GM21423 (cell line): Measurements from ENCODE around the gene ANXA6.
A peak's percentile ranks its signal among the peaks of the same experiment; 100 is the strongest.

ENCODE experiments used
- ATAC-seq: cut with Tn5 transposase; IDR thresholded peaks from one replicate; pipeline ENCODE4 v1.9.1; 2021; ENCODE audit warnings: mild to moderate bottlenecking, moderate library complexity; ENCODE audit not compliant: unreplicated experiment

ANXA6 gene

DNA sequence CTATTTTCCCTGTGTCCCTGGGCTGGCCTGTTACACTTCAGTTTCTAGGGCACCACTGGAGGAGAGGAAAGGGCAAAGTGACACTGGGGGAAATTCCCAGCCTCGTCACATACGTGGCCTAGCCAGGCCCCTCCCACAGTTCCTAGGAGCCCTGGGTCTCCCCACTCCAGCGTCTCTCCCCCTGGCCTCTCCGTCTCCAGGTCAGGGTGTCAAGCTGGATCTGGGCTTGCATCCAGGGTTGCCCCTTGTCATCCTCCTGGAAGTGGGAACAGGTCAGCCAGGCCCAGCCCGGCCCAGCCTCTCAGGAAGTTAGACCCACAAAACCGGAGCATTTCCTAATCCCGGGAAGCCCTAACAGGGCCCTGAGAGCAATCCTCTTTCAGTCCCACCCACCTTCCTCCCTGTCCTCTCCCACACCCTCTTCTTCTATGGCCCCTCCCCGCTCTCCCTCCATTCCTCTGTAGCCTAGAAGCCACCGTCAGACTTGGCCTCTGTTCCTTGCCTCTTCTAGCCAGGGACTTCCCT, 72.0 kb downstream of the ANXA6 start:
- ATAC-seq: no peak

DNA sequence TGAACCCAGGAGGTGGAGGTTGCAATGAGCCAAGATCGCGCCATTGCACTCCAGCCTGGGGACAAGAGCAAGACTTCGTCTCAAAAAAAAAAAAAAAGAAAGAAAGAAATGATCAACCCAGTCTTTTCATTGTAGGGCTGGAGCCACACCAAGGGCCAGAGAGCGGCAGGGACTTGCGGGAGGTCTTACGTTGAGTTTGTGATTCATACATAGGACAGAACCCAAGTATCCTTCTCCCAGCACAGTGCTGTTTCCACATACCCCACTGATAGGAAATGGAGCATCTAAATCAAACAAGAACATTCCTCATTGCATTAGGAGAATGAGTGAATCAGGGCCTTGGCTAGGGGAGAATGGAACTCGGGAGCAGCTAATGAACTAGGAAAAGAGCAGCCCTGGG, 73.2 kb downstream of the ANXA6 start:
- ATAC-seq: no peak

DNA sequence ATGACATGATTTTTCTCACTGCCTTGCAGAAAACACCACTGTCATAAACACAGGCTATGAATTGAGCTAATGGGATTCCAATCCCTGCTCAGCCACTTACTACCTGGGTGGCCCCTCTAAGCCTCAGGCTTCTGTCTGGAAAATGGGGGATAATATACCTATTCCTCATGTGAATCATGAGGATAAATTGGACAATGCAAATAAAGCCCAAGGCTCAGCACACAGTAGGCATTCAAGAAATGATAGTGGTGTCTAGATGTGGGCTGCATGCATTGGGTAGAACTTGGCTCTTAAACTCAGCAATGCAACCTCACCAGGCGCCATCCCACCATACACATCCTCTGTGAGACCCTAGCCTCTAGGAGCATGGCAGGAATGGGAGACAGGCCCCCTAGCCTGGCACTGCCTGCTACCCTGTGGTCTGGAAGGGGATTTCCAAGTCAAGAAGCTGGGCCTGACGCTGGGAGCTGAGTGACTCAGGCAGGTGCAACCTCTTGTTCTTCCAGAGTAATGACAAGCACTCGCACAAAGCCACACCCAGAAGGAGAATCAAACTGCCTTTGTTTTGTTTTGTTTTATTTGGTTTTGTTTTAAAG, 74.4 kb downstream of the ANXA6 start:
- no peak for ATAC-seq

DNA sequence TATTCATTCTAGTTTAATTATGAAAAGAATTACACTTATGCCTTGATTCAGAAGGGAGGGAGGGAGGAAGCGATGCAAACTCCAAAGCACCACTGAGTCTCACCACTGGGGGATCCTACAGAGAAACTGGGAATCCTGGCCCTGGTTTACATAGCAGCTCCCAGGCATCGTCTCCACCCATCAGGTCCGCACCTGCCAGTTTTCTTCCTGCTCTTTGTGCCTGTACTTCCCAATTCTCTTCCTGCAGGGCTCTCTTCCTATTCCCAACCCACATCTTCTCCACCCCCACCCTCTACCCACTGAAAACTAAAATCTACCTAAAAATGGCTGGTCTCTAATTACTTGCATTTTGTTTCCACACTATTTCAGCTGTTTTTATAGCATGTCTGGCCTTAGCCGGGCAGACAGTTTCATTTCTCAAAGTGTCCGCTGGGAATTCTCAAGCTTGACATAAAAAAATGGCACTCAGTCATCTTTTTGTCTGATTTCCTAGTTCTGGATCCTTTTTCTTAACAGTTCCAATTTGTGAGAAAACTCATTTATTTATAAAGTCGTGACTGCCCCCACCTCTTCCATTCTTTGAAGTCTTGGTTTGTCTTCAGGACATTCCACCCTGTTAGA, 75.2 kb downstream of the ANXA6 start:
- no peak for ATAC-seq

DNA sequence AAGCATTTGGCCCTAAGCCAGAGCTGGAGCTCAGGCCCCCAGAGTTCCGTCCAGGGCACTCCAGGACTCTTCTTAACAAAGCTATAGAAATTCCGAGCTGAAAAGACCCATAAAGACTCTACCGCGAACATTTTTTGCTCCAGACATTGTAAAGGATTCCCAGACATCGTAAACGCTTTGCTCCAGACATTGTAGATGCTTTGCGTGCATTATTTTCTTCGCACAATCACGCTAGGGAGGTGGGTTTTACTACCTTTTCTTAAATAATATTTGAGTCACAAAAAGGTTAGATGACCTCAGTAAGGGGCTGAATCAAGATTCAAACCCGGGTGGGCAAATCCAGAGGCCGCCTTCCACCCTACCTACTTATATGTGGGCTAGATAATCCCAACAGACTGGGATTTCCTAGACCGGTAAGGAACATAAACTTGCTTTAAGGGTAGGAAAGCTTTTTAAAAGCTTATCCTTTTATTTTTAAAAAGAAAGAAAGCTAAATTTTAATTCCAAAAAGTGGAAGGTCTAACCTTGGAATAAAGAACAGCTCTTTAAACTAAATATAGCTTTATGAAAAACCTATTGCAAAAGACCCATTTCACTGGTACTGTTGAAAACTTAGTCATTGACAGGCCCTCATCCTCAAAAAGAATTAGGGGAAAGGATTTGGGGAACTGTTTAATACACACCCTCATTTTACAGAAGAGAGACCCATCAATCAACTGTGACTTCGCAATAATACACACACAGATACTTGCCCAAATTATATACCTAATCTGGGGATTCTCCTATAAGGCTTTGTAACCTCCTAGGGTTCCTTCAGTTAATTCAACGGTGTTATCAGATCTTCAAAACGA, 75.9 kb downstream of the ANXA6 start:
- no peak for ATAC-seq

DNA sequence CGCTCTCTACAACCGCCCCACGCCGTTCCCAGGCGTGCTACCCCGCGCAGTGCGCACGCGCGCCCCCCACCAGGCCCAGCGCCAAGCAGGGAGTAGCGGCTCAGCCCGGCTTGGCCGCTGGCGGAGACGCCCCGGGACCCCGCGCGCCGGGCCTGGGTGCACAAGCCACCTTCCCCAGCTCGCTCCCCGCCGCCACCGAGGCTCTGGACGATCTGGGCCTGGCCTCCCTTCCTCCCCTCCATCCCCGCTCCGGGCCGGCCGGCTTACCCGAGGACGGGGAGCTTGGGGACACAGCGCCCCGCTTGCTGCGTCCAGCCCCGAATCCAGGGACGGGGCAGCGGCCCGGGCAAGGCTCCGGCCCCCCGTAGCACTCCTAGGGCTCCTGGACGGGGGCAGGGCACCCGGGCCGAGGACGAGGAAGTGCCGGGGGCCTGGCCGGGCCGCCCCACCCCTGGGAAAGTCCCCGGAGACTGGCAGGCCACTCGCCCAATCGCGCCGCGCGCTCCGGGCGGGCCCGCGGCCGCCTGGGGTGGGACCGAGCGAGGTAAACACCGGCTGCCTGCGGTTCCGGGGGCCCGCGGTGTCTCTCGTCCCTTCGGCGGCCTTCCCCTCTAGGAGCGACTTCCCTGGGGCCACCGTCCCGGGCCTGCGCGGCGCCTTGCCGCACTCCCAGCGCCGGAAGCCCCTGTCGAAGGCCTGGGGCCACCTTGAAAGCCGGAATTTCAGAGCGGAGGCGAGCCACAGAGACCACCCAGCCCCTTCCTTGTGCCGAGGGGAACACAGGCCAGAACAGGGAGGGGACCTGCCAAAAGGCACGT, 76.8 kb downstream of the ANXA6 start, which contains the start of gene TNIP1:
TNIP1 (minus strand) TSS at position 422 of the 818 bp plus-strand sequence. CDS start 15,939 bp downstream, outside the sequence.
- ATAC-seq: peak; percentile 74

DNA sequence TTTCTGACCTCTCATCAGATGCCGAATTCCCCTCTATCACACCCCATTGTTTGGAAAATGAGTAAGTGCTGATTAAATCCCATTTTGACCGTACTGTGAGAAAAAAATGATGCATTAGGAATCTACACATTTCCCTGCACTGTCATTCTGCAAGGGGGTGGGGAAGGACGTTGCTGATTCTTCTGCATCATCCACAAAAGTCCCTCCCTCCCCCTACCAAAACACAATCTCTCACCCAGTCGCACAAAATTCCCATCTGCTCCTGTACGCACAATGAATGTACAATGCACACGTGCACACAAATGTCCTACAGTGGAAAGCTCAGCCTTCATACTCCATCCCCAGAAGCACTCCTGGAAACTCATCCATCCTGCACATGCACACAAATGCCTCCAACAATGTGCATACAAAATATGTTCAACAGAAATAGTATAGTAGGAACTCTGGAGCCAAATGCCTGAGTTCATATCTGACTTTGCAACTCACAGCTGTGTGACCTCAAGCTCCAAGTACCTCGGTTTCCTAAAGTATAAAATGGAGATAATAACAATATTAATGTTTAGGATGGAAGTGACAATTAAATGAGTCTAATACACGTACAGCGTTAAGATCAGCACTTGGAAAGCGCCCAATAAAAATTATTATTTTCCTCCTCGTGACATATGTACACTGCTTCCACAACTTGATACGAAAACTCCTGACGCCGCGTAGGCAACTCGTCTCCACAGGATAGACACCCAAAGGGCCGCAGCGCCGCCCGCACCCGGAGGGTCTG, 77.6 kb downstream of the ANXA6 start:
- ATAC-seq: no peak

DNA sequence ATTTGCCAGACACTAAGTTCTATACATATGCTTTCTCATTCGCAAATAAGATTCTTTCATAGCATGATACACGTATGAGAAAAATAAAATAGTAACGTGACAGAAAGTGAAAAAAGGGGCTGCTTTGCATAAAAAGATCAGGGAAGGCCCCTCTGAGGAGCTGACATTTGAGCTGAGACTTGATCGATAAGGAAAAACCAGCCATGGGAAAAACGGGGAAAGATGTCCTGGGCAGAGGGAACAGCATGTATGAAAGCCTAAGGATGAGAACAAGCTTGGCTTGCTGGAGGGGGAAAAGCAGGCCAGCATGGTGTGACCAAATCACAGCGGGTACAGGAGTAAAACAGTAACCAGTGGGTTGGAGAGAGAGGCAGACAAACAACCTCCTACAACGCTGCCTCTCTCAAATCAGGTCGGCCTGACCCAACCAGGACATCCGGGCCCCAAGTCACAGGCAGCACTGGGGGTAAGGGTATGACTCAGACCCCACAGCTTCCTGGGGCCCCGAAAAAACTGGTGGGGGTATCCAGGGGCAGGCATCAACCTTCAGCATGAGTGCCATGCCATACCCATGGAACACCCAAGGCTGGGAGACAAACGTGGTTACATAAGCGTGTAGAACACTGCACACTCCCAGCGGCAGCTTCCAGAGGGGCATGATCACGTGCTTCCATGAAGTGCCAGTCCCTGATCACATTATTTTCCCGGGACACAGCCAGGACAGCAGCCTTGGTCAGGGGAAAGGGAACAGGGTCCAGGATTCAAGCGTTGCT, 78.9 kb downstream of the ANXA6 start:
- peak; percentile 43 for ATAC-seq

DNA sequence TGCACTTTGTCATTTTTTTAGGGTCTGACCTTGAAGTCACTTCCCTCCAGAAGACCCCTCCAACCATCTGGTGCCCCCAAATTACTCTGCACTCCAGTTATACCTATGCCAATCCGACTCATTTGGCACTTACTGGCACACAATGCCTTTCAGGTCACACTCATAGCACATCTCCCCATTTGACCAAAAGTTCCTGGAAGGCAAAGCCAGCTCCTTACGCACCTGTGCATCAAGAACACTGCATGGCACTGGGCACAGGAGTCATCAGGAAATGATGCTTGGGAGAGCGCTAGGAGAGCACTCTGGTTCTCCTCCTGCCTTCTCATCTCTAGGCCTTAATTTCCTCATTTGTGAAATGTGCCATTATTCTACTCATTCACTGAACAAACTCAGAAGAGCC, 79.6 kb downstream of the ANXA6 start:
- ATAC-seq: no peak

DNA sequence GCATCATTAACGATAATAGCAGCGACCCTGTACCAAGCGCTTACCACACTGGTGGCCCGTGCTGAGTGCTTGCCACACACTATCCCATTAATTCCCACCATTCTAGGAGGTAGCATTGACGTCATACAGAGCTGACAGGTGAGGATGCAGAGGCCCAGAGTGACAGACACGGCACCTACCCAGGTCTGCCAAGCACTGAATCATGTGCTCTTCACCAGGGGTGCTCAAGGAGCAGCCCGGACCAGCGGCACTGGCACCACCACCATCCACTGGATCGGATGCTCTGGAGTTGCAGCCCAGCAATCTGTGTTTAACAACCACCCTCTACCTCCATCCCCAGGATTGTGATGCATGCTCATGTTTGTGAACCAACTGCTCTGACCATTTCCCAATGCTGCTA, 80.2 kb downstream of the ANXA6 start:
- ATAC-seq: no peak

DNA sequence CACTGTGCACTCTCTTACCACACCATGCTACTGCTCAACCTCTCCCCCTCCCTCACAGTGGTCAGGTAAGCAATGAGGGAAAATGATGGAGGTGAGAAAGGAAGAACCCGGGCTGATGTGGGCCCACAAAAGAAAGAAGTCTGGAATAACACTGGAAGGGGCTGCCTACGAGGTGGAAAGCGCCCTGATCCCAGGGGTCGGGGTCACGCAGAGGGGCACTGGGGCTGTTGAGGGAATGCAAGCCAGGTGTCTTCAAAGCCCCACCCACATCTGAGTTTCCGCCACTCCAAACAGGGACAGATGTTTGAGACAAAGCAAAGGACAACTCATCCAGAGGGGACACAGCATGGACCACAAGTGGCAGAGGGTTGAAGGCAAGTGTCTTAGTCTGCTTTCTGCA, 81.0 kb downstream of the ANXA6 start:
- no peak for ATAC-seq

DNA sequence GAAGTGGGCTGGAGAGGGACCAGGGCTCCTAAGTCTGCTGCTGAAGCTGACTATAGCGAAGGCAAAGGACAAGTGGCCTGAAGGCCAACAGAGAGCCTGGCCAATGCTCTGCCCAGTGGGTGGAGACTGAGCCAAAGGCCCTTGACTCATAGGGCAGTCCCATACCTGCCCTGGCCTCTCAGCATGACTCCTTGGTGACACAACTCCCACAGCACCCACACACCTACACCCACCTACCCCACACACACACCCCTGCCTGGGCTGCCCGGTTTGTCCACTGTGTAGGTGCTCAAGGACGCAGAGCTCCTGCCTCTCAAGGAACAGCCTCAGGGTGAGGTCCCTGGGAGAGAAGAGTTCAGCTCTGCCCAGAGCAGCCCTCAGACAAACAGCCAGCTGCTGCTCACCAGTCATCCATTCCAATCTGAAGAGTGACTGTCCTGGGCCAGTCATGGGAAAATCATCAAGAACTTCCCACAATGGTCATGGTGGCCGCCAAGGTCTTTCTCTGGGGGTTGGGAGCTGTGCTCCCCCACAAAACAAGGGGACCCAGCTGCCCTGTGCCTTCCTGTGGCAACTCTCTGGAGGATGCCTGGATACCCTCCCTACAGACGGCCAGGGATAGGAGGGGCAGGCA, 81.8 kb downstream of the ANXA6 start:
- ATAC-seq: no peak

DNA sequence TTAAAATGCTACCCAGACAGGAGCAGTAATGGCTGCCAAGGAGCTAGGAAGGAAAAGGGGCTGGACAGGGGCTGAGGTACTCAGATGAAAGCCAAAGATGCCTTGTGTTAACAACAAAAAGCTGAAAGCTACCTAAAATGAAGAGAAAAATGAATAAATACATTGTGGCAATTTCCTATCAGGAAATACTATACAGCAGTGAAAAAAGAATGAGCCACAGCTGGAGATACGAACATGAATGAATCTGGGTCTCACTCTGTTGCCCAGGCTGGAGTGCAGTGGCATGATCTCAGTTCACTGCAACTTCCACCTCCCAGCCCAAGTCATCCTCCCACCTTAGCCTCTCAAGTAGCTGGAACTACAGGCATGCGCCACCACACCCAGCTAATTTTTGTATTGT, 83.0 kb downstream of the ANXA6 start:
- no peak for ATAC-seq

DNA sequence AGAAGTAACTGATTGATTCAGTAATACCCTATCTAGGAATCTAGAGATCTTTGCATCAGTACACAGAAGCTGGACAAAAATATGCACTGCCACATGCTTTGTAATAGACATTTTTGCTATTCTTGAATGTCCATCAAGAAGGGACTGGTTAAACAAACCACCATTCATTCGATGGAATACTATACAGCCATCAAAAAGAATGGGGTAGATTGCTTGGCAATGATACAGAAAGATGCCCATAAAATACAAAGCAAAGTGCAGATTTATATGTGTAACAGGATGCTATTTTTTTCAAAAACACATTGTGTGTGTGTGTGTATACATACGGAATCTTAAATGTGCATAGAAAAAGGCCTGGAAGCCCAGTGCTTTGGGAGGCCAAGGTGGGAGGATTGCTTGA, 84.3 kb downstream of the ANXA6 start:
- ATAC-seq: no peak

DNA sequence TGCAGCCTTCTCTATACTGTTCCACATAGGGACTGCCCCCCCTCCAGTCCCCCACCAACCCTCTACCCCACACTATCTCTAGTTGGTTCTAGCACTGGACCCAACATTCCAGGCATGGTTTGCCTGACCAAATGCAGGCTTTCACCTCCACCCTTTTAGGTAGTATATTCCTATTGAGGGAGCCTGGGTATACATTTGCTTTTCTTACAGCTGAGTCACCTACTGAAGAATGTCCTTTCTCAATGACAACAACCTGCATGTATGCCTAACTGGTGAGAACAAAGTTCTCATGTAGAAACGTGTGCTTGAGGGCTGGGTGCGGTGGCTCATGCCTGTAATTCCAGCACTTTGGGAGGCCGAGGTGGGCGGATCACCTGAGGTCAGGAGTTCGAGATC, 85.0 kb downstream of the ANXA6 start:
- no peak for ATAC-seq

DNA sequence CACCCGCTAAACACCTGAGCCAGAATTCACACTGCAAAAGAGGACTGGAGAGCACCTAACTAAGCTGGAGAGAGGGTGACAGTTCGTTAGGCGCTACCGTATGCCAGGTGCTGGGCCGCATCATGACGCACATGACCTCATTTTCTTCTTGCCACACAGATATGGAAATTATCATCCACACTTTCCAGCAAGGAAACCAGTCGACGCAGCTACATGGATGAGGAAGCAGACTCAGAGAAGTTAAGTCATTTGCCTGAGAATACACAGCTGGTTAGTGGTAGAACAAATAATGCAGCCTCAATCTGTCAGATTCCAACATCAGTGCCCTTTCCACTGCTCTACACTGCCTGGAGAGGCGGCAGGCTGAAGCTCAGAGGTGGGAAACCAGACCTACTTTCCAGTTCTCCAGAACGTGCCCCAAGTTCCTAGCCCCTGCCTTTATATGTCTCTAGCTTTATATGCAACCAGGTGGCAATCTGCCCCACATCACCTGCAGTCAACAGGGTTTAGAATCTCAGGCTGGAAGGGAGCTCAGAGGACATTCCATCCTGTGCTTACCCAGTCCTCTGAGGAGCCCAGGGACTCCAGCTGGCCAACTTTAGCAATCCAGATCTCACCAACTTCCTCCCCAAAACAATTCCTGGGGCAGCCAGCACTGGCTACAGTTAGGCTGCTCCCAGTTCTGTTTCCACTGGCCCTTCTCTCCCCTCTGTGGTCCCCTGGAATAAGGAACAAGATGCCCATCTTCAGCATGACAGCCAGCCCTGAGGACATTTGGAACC, 85.5 kb downstream of the ANXA6 start:
- no peak for ATAC-seq

DNA sequence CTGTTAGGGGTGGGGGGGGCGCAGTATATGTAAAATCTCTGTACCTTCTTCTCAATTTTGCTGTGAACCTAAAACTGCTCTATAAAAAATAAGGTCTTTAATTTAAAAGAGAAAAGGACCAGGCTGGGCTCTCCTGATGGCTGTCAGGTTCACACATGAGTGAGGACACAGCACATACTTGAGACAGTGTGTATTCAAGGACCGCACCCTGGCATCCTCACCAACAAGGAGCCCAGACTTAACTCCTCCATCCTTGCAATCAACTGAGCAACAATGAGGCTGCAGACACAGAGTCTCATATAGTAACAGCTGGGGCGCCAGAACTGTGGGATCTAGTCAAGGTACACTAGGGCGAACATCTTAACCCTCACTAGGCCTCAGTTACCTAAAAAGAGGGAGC, 86.6 kb downstream of the ANXA6 start:
- ATAC-seq: no peak

DNA sequence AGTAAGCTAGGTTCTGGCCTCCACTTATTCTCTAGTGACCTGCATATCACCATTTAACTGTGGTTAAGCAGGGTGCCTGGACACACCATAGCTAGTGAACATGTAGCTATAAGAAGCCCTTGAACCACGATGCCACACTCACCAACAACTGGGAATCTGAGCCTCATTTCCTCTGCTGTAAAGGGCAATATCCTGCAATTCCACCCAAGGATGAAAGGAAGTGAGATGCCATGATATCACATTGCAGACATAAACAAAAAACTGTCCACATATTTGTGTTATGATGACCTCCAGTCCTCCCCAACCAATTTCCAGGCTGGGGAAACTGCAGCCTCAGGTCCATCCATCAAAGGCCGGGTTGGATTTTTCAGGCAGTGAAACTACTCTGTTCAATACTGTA, 87.1 kb downstream of the ANXA6 start:
- ATAC-seq: no peak
